ENCODE measurements around the gene ZNF557.
"Not testable (repeated sequence)": the region's sequence is repeated elsewhere in the genome, so short reads cannot be mapped to it uniquely, and the experiment has no call there.

ZNF557 gene

GRCh38 chr19:7069042-7069903 lies at the start of gene ZNF557:
Gene ZNF557 (plus strand): TSS chr19:7069703. CDS start chr19:7075075, 5,372 bp downstream.
- DNase-seq (ENCODE audit: low spot score in 2 of 2): peak; percentile 92 to 99
- Mint-ChIP-seq H3K36me3 (peaks cover 48% of the 10 kb centered on the region), H3K27ac (peak within 1 kb of the TSS; percentile 93), H3K9me3 (peaks cover 2% of the 10 kb centered on the region), H3K4me3 (peak within 1 kb of the TSS; percentile 95), H3K4me1 (peaks cover 20% of the 10 kb centered on the region)
- ATAC-seq: peak; percentile 94

GRCh38 chr19:7021331-7021730 lies 48.2 kb upstream of the ZNF557 start, which contains the start of gene MBD3L2B:
Gene MBD3L2B (minus strand): TSS chr19:7021431. CDS start chr19:7021397, 34 bp downstream.
- not testable (repeated sequence) for ATAC-seq; H3K9me3 Mint-ChIP-seq; H3K27ac Mint-ChIP-seq; H3K36me3 Mint-ChIP-seq; DNase-seq (ENCODE audit: low spot score in 2 of 2); H3K4me1 Mint-ChIP-seq; H3K4me3 Mint-ChIP-seq

- H3K27ac Mint-ChIP-seq; H3K4me1 Mint-ChIP-seq; DNase-seq (ENCODE audit: low spot score in 2 of 2); H3K9me3 Mint-ChIP-seq; ATAC-seq; H3K4me3 Mint-ChIP-seq; H3K36me3 Mint-ChIP-seq: not testable (repeated sequence)
Measured at GRCh38 chr19:7028790-7029189, 40.7 kb upstream of the ZNF557 start.

- not testable (repeated sequence) for H3K36me3 Mint-ChIP-seq; ATAC-seq; H3K4me3 Mint-ChIP-seq; DNase-seq (ENCODE audit: low spot score in 2 of 2); H3K4me1 Mint-ChIP-seq; H3K9me3 Mint-ChIP-seq; H3K27ac Mint-ChIP-seq
Measured at GRCh38 chr19:7030278-7030677, 39.2 kb upstream of the ZNF557 start, which contains the start of gene MBD3L5. Gene MBD3L5 (plus strand): TSS chr19:7030578. CDS start chr19:7030612, 34 bp downstream.

GRCh38 chr19:7040079-7040478 lies 29.4 kb upstream of the ZNF557 start, which contains the start of gene MBD3L4:
Gene MBD3L4 (minus strand): TSS chr19:7040179. CDS start chr19:7040144, 35 bp downstream.
- H3K27ac Mint-ChIP-seq; DNase-seq (ENCODE audit: low spot score in 2 of 2); H3K4me3 Mint-ChIP-seq; ATAC-seq; H3K36me3 Mint-ChIP-seq; H3K9me3 Mint-ChIP-seq; H3K4me1 Mint-ChIP-seq: not testable (repeated sequence)

- not testable (repeated sequence) for H3K4me1 Mint-ChIP-seq; DNase-seq (ENCODE audit: low spot score in 2 of 2); H3K9me3 Mint-ChIP-seq; H3K27ac Mint-ChIP-seq; ATAC-seq; H3K4me3 Mint-ChIP-seq; H3K36me3 Mint-ChIP-seq
Measured at GRCh38 chr19:7041563-7041962, 27.9 kb upstream of the ZNF557 start.

GRCh38 chr19:7049021-7049420 lies 20.5 kb upstream of the ZNF557 start, which contains the start of gene MBD3L2:
Gene MBD3L2 (plus strand): TSS chr19:7049321. CDS start chr19:7049374, 53 bp downstream.
- not testable (repeated sequence) for DNase-seq (ENCODE audit: low spot score in 2 of 2); H3K4me3 Mint-ChIP-seq; H3K36me3 Mint-ChIP-seq; H3K4me1 Mint-ChIP-seq; H3K27ac Mint-ChIP-seq; ATAC-seq; H3K9me3 Mint-ChIP-seq

GRCh38 chr19:7051421-7051820 lies 18.1 kb upstream of the ZNF557 start:
- H3K27ac Mint-ChIP-seq; ATAC-seq; H3K4me1 Mint-ChIP-seq; H3K9me3 Mint-ChIP-seq; DNase-seq (ENCODE audit: low spot score in 2 of 2); H3K4me3 Mint-ChIP-seq; H3K36me3 Mint-ChIP-seq: not testable (repeated sequence)

GRCh38 chr19:7052896-7053295 lies 16.6 kb upstream of the ZNF557 start:
- not testable (repeated sequence) for H3K4me1 Mint-ChIP-seq, H3K4me3 Mint-ChIP-seq, H3K9me3 Mint-ChIP-seq, ATAC-seq, H3K27ac Mint-ChIP-seq, H3K36me3 Mint-ChIP-seq
- DNase-seq (ENCODE audit: low spot score in 2 of 2): peak in 1 of 2 donors; percentile 36

- H3K4me3 Mint-ChIP-seq, H3K4me1 Mint-ChIP-seq, H3K36me3 Mint-ChIP-seq, H3K27ac Mint-ChIP-seq, H3K9me3 Mint-ChIP-seq, ATAC-seq: not testable (repeated sequence)
- peak in 1 of 2 donors; percentile 17 for DNase-seq (ENCODE audit: low spot score in 2 of 2)
Measured at GRCh38 chr19:7054635-7055368, 14.7 kb upstream of the ZNF557 start.

- not testable (repeated sequence) for H3K27ac Mint-ChIP-seq, ATAC-seq, H3K36me3 Mint-ChIP-seq, H3K9me3 Mint-ChIP-seq, H3K4me3 Mint-ChIP-seq, H3K4me1 Mint-ChIP-seq
- peak in 1 of 2 donors; percentile 40 for DNase-seq (ENCODE audit: low spot score in 2 of 2)
Measured at GRCh38 chr19:7055679-7056078, 13.8 kb upstream of the ZNF557 start.

- peak in 1 of 2 donors; percentile 29 for DNase-seq (ENCODE audit: low spot score in 2 of 2)
- not testable (repeated sequence) for H3K9me3 Mint-ChIP-seq, ATAC-seq, H3K4me3 Mint-ChIP-seq, H3K27ac Mint-ChIP-seq, H3K36me3 Mint-ChIP-seq, H3K4me1 Mint-ChIP-seq
Measured at GRCh38 chr19:7056371-7056770, 13.1 kb upstream of the ZNF557 start.

GRCh38 chr19:7058576-7058975 lies 10.9 kb upstream of the ZNF557 start, which contains the start of gene MBD3L3:
Gene MBD3L3 (minus strand): TSS chr19:7058676. CDS start chr19:7058605, 71 bp downstream.
- H3K9me3 Mint-ChIP-seq: not testable (repeated sequence)

GRCh38 chr19:7059977-7060376 lies 9.5 kb upstream of the ZNF557 start:
- peak in 1 of 2 donors; percentile 38 for DNase-seq (ENCODE audit: low spot score in 2 of 2)
- not testable (repeated sequence) for ATAC-seq, H3K4me1 Mint-ChIP-seq, H3K36me3 Mint-ChIP-seq, H3K9me3 Mint-ChIP-seq, H3K4me3 Mint-ChIP-seq, H3K27ac Mint-ChIP-seq

More at GRCh38 chr19:7058576-7058975, 10.9 kb upstream of the ZNF557 start, which contains the start of gene MBD3L3:
- H3K4me3 Mint-ChIP-seq; ATAC-seq; H3K36me3 Mint-ChIP-seq; DNase-seq (ENCODE audit: low spot score in 2 of 2); H3K27ac Mint-ChIP-seq; H3K4me1 Mint-ChIP-seq: not testable (repeated sequence)

- peak in 1 of 2 donors; percentile 48 for DNase-seq (ENCODE audit: low spot score in 2 of 2)
- Mint-ChIP-seq H3K9me3 (peaks cover 2% of the 10 kb centered on the region), H3K36me3 (no peaks in the 10 kb centered on the region), H3K27ac (no peak overlapping the region), H3K4me3 (no peak overlapping the region), H3K4me1 (peaks cover under 1% of the 10 kb centered on the region)
- ATAC-seq: no peak
Measured at GRCh38 chr19:7063339-7063738, 6.2 kb upstream of the ZNF557 start.
